ENCODE results near the gene TTC39A.

The TTC39A gene

DNA sequence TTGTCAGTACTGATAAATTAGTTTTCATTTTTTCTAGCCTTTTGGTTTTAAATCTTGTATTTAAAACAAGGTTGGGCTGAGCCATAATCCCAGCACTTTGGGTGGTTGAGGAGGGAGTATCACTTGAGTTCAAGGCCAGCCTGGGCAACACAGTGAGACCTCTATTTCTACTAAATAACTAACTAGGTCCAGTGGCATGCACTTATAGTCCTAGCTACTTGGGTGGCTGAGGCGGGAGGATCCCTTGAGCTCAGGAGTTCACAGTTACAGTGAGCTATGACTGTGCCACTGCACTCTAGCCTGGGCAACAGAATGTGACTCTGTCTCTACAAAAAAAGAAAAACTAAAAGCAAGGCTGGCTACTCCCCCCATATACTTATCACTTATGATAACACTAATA lies 21.5 kb upstream of the TTC39A start:
- Histone ChIP-seq H3F3A (ENCODE audit: insufficient read depth) (no peaks in the 10 kb centered on the region), H2AFZ (ENCODE audit: low read depth, low read length, severe bottlenecking) (no peak overlapping the region), H3K9me3 (ENCODE audit: insufficient read depth, low read length) (no peaks in the 10 kb centered on the region), H3K4me3 (ENCODE audit: insufficient read depth, low read length, poor library complexity, severe bottlenecking) (no peak overlapping the region), H3K36me3 (ENCODE audit: low read length) (peaks cover 18% of the 10 kb centered on the region; the same call in 1 of the 2 replicates), H3K4me2 (ENCODE audit: low read depth, low read length, poor library complexity, severe bottlenecking) (no peak overlapping the region), H4K20me1 (ENCODE audit: low read depth, low read length) (no peaks in the 10 kb centered on the region), H3K9me2 (replicated peaks; ENCODE audit: insufficient read depth, low read length) (no peaks in the 10 kb centered on the region), H3K27me3 (ENCODE audit: low read length) (no peaks in the 10 kb centered on the region), H3K9ac (ENCODE audit: low read length) (no peak overlapping the region), H3K79me2 (ENCODE audit: insufficient read depth, low read length) (no peaks in the 10 kb centered on the region), H3K27ac (ENCODE audit: low read depth, low read length) (no peak overlapping the region)
- TF ChIP-seq, protein P1, sequence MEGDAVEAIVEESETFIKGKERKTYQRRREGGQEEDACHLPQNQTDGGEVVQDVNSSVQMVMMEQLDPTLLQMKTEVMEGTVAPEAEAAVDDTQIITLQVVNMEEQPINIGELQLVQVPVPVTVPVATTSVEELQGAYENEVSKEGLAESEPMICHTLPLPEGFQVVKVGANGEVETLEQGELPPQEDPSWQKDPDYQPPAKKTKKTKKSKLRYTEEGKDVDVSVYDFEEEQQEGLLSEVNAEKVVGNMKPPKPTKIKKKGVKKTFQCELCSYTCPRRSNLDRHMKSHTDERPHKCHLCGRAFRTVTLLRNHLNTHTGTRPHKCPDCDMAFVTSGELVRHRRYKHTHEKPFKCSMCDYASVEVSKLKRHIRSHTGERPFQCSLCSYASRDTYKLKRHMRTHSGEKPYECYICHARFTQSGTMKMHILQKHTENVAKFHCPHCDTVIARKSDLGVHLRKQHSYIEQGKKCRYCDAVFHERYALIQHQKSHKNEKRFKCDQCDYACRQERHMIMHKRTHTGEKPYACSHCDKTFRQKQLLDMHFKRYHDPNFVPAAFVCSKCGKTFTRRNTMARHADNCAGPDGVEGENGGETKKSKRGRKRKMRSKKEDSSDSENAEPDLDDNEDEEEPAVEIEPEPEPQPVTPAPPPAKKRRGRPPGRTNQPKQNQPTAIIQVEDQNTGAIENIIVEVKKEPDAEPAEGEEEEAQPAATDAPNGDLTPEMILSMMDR (IDR thresholded peaks at IDR 0.05; ENCODE audit: insufficient read depth, low read length, poor library complexity, severe bottlenecking): no peak
- TF ChIP-seq EZH2phosphoT487 (conservative IDR thresholded peaks at IDR 0.05; ENCODE audit: low read length): no peak

DNA sequence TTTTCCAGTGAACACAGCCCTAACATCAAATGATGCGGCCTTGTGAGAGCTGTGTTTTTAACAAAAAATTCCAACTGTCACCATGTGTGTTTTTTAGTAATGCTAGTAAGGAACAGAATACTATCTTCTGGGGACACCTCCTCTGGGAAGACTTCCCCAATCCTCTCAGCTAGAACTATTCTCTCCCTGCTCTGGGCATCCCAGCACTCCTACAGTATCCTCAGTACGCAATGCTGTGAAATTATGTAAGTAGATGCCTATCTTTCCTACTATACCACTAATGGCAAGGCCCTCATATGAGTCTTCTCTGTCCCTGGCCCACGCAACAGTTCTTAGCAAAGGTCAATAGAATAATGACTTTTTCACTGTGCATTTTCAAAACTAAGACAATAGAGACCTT lies 19.5 kb upstream of the TTC39A start:
- TF ChIP-seq, protein P1 (IDR thresholded peaks at IDR 0.05; ENCODE audit: insufficient read depth, low read length, poor library complexity, severe bottlenecking): no peak
- TF ChIP-seq EZH2phosphoT487 (conservative IDR thresholded peaks at IDR 0.05; ENCODE audit: low read length): no peak
- Histone ChIP-seq H3K9me2 (replicated peaks; ENCODE audit: insufficient read depth, low read length) (no peaks in the 10 kb centered on the region), H3K27ac (ENCODE audit: low read depth, low read length) (no peak overlapping the region), H3K9me3 (ENCODE audit: insufficient read depth, low read length) (no peaks in the 10 kb centered on the region), H3K79me2 (ENCODE audit: insufficient read depth, low read length) (no peaks in the 10 kb centered on the region), H3K9ac (ENCODE audit: low read length) (no peak overlapping the region), H3K27me3 (ENCODE audit: low read length) (no peaks in the 10 kb centered on the region), H3K4me2 (ENCODE audit: low read depth, low read length, poor library complexity, severe bottlenecking) (no peak overlapping the region), H2AFZ (ENCODE audit: low read depth, low read length, severe bottlenecking) (no peak overlapping the region), H3F3A (ENCODE audit: insufficient read depth) (no peaks in the 10 kb centered on the region), H4K20me1 (ENCODE audit: low read depth, low read length) (no peaks in the 10 kb centered on the region), H3K36me3 (ENCODE audit: low read length) (peaks cover 2% of the 10 kb centered on the region; the same call in 1 of the 2 replicates), H3K4me3 (ENCODE audit: insufficient read depth, low read length, poor library complexity, severe bottlenecking) (no peak overlapping the region)

DNA sequence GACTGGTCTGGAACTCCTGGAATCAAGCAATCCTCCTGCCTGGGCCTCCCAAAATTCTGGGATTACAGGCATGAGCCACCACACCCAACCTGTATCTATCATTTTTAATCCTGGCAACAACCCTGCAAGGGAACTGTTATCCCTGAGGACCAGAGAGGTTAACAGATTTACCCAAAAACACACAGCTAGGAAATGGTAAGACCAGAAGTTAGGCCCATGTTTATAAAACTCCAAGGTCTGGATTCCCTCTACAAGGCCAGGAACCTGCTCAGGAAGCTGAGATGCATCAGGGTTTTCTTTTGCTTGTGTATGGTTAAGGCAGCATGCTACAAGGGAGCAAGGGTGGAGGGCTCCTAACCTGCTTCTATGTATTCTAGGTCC lies 17.8 kb upstream of the TTC39A start:
- Histone ChIP-seq H2AFZ (ENCODE audit: low read depth, low read length, severe bottlenecking) (no peak overlapping the region), H3K79me2 (ENCODE audit: insufficient read depth, low read length) (no peaks in the 10 kb centered on the region), H3K4me3 (ENCODE audit: insufficient read depth, low read length, poor library complexity, severe bottlenecking) (no peak overlapping the region), H3K9me3 (ENCODE audit: insufficient read depth, low read length) (no peaks in the 10 kb centered on the region), H3F3A (ENCODE audit: insufficient read depth) (no peaks in the 10 kb centered on the region), H3K36me3 (ENCODE audit: low read length) (no peaks in the 10 kb centered on the region), H4K20me1 (ENCODE audit: low read depth, low read length) (no peaks in the 10 kb centered on the region), H3K9me2 (replicated peaks; ENCODE audit: insufficient read depth, low read length) (no peaks in the 10 kb centered on the region), H3K4me2 (ENCODE audit: low read depth, low read length, poor library complexity, severe bottlenecking) (no peak overlapping the region), H3K27ac (ENCODE audit: low read depth, low read length) (no peak overlapping the region), H3K27me3 (ENCODE audit: low read length) (no peaks in the 10 kb centered on the region), H3K9ac (ENCODE audit: low read length) (no peak overlapping the region)
- TF ChIP-seq, protein P1 (IDR thresholded peaks at IDR 0.05; ENCODE audit: insufficient read depth, low read length, poor library complexity, severe bottlenecking): no peak
- TF ChIP-seq EZH2phosphoT487 (conservative IDR thresholded peaks at IDR 0.05; ENCODE audit: low read length): no peak
